ENCODE results near the gene MAP2K7. TPM values are rescaled to one million over a fixed set of nuclear protein-coding genes. Genes with fewer than 3 reads are reported as not detected.
A peak's percentile ranks its signal among the peaks of the same experiment; 100 is the strongest.

MAP2K7 gene
- total RNA-seq, 1 experiment from 2014 or later = 37.4 TPM

DNA sequence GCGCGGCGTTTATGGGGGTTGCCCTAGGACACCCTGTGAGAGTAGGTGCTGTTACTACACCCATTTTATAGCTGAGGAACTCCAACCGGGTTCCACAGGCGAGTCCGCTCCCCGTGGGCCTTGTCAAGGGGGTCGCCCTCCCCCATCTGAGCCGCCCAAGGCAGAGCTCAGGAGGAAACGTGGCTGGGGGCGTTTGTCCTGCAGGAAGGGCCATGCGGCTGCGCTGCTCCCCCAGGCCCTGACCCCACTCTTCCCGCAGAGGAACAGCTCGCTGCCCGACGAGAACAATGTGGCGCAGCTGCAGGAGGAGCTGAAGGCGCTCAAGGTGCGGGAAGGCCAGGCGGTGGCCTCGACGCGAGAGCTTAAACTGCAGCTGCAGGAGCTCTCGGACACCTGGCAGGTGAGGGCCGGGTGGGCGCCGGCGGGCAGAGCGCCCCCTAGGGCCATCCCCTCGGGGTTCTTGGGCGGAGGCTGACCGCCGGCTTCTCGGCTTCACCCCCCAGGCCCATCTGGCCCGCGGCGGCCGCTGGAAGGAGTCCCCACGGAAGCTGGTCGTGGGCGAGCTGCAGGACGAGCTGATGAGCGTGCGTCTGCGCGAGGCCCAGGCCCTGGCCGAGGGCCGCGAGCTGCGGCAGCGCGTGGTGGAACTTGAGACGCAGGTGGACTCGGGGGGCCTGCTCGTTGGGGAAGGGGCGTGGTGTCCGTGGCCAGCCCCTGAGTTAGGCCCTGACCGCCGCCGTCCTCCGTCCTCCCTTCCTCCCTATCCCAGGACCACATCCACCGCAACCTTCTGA is 41.9 kb upstream of the MAP2K7 start:
- intact Hi-C loops (cut with micrococcal nuclease; ENCODE audit: unreplicated experiment) = no loop called here
- no peaks in the 10 kb centered on the region for H3K27me3 Mint-ChIP-seq (ENCODE audit: insufficient read depth, unreplicated experiment)
- DNase-seq = peak in 1 of 2 experiments; percentile 38
- no peaks in the 10 kb centered on the region for H3K9me3 Mint-ChIP-seq (ENCODE audit: unreplicated experiment)
- no TSS peak for BruUV-seq (replicated peaks)
- ChIA-PET POLR2A (no interaction called here), CTCF (interaction anchor here (0.5 to 1.4 kb wide), 4 partner anchors 8 to 83 kb away, joined by 3 to 5 read pairs (median 4); no protein-coding TSS in a partner anchor)
- H3K4me1 ChIP-seq = no peaks in the 10 kb centered on the region; the same call in 1 of the 2 replicates
- H3K4me3 Mint-ChIP-seq (ENCODE audit: unreplicated experiment) = peak overlapping the region; percentile 67
- H3K27ac Mint-ChIP-seq (ENCODE audit: unreplicated experiment) = no peak overlapping the region
- H3K36me3 Mint-ChIP-seq (ENCODE audit: insufficient read depth, unreplicated experiment) = peaks cover 3% of the 10 kb centered on the region
- no peaks in the 10 kb centered on the region for H3K27me3 ChIP-seq (replicated peaks; ENCODE audit: control insufficient read depth, insufficient read depth, low read length)
- no peaks in the 10 kb centered on the region for H3K36me3 ChIP-seq (ENCODE audit: control insufficient read depth, insufficient read depth, low read length)
- H3K4me1 Mint-ChIP-seq (ENCODE audit: low read depth, unreplicated experiment) = no peaks in the 10 kb centered on the region
- peak in 1 of 2 experiments; percentile 11 for TF ChIP-seq CTCF (IDR thresholded peaks at IDR 0.05; ENCODE audit: insufficient read depth in 1 of 2, low read depth in 1 of 2, low read length in 1 of 2, severe bottlenecking in 1 of 2, unreplicated experiment in 1 of 2)
- H3K9me3 ChIP-seq = no peaks in the 10 kb centered on the region
- H3K4me3 ChIP-seq (ENCODE audit: low read depth, low read length) = peak overlapping the region; percentile 38

DNA sequence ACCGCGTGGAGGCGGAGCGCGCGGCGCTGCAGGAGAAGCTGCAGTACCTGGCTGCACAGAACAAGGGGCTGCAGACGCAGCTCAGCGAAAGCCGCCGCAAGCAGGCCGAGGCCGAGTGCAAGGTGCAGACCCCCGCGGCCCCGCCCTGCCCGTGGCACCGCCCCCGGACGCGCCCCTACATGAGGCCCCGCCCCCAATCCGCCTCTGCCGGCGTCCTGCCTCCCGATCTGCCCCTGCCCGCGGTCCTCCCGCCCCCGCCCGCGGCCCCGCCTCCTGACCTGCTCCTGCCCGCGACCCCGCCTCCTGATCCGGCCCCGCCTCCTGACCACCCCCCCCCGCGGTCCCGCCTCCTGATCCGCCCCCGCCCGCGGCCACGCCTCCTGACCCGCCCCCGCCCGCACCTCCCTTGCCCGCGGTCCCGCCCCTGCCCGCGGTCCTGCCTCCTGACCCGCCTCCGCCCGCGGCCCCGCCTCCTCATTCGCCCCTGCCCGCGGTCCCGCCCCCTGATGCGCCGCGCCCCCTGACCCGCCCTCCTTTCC is 41.2 kb upstream of the MAP2K7 start:
- POLR2A ChIA-PET = no interaction called here
- Mint-ChIP-seq H3K4me1 (ENCODE audit: low read depth, unreplicated experiment) (no peaks in the 10 kb centered on the region), H3K36me3 (ENCODE audit: insufficient read depth, unreplicated experiment) (peaks cover 7% of the 10 kb centered on the region), H3K4me3 (ENCODE audit: unreplicated experiment) (peak overlapping the region; percentile 67), H3K27ac (ENCODE audit: unreplicated experiment) (no peak overlapping the region), H3K27me3 (ENCODE audit: insufficient read depth, unreplicated experiment) (no peaks in the 10 kb centered on the region), H3K9me3 (ENCODE audit: unreplicated experiment) (no peaks in the 10 kb centered on the region)
- peak; percentile 78 to 85 for DNase-seq
- no peak for TF ChIP-seq CTCF (IDR thresholded peaks at IDR 0.05; ENCODE audit: insufficient read depth in 1 of 2, low read depth in 1 of 2, low read length in 1 of 2, severe bottlenecking in 1 of 2, unreplicated experiment in 1 of 2)
- CTCF ChIA-PET = interaction anchor here (0.6 to 1.4 kb wide), 3 partner anchors 9 to 64 kb away, joined by 3 to 5 read pairs (median 4); no protein-coding TSS in a partner anchor
- BruUV-seq (replicated peaks) = no TSS peak
- Histone ChIP-seq H3K4me1 (no peaks in the 10 kb centered on the region; the same call in 1 of the 2 replicates), H3K9me3 (no peaks in the 10 kb centered on the region), H3K4me3 (ENCODE audit: low read depth, low read length) (peak overlapping the region; percentile 38), H3K27me3 (replicated peaks; ENCODE audit: control insufficient read depth, insufficient read depth, low read length) (no peaks in the 10 kb centered on the region; the same call in 1 of the 2 replicates), H3K36me3 (ENCODE audit: control insufficient read depth, insufficient read depth, low read length) (no peaks in the 10 kb centered on the region)
- intact Hi-C loops (cut with micrococcal nuclease; ENCODE audit: unreplicated experiment) = no loop called here

- Mint-ChIP-seq H3K27ac (ENCODE audit: unreplicated experiment) (no peak overlapping the region), H3K36me3 (ENCODE audit: insufficient read depth, unreplicated experiment) (peaks cover 7% of the 10 kb centered on the region), H3K27me3 (ENCODE audit: insufficient read depth, unreplicated experiment) (no peaks in the 10 kb centered on the region), H3K4me1 (ENCODE audit: low read depth, unreplicated experiment) (no peaks in the 10 kb centered on the region), H3K4me3 (ENCODE audit: unreplicated experiment) (no peak overlapping the region), H3K9me3 (ENCODE audit: unreplicated experiment) (no peaks in the 10 kb centered on the region)
- intact Hi-C loops (cut with micrococcal nuclease; ENCODE audit: unreplicated experiment) = no loop called here
- BruUV-seq (replicated peaks) = no TSS peak
- Histone ChIP-seq H3K4me3 (ENCODE audit: low read depth, low read length) (no peak overlapping the region), H3K36me3 (ENCODE audit: control insufficient read depth, insufficient read depth, low read length) (no peaks in the 10 kb centered on the region), H3K27me3 (replicated peaks; ENCODE audit: control insufficient read depth, insufficient read depth, low read length) (no peaks in the 10 kb centered on the region; the same call in 1 of the 2 replicates), H3K9me3 (no peaks in the 10 kb centered on the region), H3K4me1 (no peaks in the 10 kb centered on the region; the same call in 1 of the 2 replicates)
- CTCF ChIA-PET = no interaction called here
- POLR2A ChIA-PET = no interaction called here
- DNase-seq = no peak
- TF ChIP-seq CTCF (IDR thresholded peaks at IDR 0.05; ENCODE audit: insufficient read depth in 1 of 2, low read depth in 1 of 2, low read length in 1 of 2, severe bottlenecking in 1 of 2, unreplicated experiment in 1 of 2) = no peak
Measured at GRCh38 chr19:7863157-7863970, 40.3 kb upstream of the MAP2K7 start.
